HG03439 (cell line): ENCODE results near the gene PHC2.
A peak's percentile ranks its signal among the peaks of the same experiment; 100 is the strongest.

ENCODE experiments used
- ATAC-seq: cut with Tn5 transposase; IDR thresholded peaks from one replicate; pipeline ENCODE4 v1.9.1; 2021; ENCODE audit warnings: mild to moderate bottlenecking, moderate library complexity; ENCODE audit not compliant: unreplicated experiment

The PHC2 gene

DNA sequence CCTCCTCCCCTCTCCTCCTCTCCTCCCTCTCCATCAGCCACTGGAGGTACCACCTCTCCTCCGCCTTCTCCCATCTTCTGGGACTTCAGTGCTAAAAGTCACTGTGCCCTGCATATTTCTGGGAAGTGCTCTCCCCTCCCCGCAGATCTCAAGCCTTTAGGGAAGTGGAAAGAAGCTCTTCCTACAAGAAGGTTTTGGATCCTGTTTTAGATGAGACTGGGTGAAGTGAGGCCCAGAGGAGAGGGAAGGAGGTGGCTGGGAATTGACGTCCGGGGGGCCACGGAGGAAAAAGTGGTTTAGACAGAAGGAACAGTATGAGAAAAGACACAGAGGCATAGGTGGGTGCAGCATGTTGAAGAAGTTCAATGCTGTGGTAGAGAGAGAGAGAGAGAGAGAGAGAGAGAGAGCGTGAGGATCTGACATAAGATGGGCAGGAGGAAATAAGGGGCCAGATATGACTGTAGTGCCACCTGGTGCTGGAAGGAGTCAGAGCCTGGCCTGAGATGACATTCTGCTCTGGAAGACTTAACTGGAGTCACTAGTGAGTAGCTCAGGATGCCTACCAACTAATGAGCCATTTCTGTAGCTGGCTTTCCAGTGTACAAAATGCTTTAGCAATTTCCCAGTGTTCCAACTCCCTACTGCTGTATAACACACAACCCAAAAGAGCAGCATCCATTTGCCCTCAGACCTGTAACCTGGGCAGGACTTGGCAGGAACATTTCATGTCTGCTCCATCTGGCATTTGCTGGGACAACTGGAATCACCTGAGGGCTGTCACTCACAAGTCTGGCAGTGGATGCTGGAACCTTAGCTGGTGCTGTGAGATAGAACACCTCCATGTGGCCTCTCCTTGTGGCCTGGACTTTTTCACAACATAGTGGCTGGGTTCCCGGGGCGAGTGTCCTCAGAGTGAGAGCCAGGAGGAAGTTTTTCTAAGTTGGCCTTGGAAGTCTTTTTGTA, 24.9 kb upstream of the PHC2 start:
- ATAC-seq: no peak

DNA sequence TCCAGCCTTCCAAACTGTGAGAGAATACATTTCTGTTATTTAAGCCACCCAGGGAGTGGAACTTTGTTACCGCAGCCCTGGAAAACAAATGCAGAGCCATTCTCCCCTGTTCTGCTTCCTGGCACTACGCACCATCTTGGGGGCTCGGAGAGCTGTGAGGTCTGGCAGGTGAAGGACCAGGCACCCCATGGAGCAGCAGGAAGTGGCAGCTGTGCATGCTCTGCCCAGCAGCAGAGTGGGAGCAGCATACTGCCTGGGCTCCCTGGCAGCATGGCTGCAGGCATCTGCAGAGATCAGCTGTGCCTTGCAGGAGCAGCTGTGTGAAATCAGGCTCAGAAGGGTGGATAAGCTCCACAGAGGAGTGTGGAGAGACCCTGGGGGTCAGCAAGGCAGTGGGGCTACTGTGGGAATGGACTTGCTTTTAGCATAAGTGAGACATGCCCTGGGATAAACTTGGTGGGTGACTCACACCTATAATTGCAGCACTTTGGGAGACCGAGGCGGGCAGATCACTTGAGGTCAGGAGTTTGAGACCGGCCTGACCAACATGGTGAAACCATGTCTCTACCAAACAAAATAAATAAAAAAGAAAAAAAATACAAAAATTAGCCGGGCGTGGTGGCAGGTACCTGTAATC, 23.9 kb upstream of the PHC2 start:
- no peak for ATAC-seq

DNA sequence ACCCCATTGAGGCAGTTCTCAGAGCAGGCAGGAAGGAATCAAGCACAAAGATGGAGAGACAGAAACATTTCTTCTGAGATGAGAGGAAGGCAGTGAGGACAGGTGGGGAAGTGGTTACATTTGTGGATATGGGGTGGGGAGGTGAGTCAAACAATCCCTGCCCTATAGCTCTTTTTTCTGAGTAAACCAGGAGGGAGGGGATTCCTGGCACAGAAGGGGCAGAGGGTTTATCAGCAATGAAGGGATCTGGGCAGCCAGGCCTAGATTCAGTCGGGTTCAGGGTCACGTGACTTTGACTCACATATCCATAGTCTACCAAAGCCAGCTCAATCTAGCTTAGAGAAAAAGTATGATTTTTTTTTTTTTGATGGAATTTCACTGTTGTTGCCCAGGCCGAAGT, 15.7 kb upstream of the PHC2 start:
- no peak for ATAC-seq

DNA sequence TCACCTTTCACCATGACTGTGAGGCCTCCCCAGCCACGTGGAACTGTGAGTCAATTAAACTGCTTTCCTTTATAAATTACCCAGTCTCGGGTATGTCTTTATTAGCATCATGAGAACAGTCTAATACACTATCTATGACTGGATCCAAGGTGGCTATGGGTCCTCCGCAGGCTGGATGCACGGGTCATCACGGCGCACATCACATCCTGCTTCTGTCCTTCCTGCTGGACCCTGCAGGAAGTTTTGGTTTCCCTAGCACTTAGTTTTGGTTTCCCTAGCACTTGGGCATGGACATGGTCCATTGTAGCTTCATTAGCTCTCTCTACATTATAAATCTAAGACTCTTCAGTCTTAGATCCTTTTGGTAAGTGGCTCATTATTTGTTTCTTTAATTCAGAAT, 14.2 kb upstream of the PHC2 start:
- ATAC-seq: no peak

DNA sequence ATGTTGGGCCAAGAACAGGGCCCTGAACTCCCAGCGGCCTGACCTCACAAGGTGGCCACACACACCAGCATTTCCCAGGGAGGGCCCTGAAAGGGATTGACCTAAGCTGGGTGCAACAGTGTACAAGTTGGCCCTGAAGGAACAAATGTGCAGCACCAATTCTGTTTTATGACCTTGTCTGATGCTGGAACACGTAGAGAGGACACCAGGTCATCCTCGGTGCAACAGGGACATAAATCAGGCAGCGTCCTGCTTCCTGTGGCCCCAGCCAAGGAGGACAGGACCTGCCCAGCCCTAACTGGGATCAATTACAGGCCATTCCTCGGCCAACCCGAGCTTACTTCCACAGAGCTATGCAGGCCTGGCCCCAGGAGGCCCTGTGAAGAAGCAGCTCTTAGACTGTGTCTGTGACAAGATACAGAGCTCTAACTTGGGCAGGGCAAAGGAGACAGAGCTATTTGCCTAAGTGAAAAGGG, 12.8 kb upstream of the PHC2 start:
- no peak for ATAC-seq

DNA sequence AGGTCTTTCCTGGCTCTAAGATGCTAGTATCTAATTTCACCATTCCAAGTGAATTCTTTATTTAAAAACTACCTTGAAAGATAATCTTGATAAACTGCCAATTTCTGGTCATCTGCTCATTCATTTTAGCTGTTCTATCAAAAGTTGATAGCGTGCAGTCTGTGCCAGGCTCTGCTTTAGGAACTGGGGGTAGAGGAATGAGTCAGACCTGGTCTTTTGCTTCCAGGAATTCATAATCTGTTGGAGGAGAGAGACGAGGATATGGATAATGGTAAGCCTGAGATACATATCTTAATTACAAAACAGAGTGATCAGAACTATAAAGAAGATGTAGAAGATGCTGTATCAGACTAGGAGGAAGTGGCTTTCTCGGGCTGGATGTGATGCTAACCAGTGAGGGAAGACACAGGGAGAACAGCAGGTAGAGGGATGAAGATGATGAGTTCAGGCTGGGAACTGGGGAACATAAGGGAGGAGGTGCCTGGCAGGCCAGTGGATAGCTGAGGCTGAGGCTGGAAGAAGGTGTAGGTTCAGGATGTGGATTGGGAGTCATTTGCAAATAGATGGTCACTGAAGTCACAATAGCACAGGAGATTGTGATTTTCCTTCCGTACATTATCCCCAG, 12.3 kb upstream of the PHC2 start:
- no peak for ATAC-seq

DNA sequence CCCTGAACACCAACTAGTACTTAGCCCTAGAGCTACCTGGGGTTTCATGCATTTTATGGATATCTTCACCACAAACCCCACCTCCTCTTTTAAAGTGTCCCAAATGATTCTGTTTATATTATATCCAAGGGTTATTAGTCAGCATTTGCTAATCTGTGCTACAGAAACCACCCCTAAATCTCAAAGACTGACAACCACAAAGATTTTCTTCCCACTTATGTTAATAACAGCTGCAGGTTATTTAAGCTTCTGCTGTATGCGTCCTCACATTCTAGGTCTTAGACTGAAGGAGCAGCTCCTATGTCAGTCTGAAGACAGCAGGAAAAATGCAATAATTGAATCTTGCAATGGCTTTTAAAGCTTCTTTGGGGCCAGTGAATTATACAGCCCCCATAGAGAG, 11.2 kb upstream of the PHC2 start:
- no peak for ATAC-seq

DNA sequence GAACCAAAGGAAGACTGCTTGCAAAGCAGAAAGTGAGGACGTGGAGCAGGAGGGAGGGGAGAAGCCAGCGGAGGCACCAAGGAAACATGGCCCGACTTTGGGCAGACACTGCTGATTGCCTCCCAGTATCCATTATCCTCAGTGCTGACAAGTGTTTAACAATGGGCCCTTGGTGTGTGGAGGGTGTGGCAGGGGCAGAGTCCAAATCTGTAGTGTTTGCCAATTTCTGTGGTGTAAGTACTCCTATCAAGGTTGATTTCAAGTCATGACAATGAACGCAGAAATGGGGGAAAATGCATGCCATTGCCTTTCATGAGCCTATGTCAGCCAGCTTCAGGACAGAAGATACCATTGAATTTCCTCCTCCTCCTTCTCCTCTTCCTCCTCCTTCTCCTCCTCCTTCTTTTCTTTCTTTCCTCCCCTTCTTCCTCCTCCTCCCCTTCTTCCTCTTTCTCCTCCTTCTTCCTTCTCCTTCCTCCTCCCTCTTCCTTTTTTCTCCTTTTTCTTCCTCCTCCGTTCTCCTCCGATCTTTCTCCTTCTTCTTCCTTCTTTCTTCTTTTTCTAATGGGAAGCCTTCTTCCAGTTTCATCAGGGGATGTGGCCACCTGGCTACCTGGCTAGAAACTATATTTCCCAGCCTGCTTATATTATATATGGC, 10.3 kb upstream of the PHC2 start:
- no peak for ATAC-seq

DNA sequence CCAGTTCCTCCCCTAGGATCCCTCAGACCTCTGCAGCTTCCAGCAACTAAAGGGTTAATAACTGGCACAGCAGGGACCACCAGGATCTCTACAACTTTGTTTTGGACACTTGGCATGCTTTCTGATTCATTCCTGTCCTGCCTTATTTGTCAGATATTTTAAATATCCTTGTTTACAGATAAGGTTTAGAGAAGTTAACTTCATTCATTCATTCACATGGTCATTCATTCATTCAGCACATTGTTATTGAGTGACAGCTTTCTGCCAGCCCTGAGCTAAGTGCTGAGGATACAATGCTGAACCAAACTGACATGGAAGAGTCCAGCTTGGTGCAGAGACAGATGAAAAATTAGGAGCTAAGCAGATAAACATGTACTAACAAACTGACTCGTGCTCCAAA, 8.8 kb upstream of the PHC2 start:
- no peak for ATAC-seq

DNA sequence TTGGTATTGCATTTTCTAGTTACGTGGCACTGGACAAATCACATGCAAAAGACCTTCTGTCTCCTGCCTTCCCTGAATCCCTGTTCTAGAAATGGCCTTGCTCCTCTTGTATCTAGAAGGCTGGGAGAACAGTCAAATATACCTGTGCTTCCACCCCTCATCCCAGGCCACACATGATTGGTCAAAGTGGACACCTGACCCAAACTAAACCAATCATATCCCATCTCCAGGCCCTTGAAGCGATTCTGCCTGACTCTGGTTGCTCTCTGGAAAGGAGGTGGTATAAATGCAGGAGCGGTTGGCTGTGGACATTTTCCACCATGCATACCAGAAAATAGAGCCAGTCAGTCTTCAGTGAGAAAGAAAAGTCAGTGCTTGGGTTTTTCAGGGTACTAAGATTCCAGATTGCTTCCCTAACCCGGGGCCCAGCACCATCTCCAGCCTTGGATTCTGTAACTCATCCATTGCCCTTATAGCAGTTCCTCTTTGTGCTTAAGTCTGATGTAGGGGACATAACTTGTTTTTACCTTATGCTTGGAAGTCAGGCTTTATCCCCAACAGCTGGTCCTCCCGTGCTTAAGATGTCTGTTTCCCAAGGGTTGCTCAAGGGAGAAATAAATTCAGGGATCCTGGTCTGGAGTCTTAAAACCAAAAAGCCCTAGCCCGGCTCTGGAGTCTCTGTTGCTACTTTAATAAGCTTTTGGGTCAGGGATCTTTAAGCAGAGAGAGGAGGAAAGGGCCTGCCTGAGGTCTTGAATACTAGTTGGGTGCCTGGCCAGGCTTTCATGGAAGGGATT, 7.7 kb upstream of the PHC2 start:
- no peak for ATAC-seq

DNA sequence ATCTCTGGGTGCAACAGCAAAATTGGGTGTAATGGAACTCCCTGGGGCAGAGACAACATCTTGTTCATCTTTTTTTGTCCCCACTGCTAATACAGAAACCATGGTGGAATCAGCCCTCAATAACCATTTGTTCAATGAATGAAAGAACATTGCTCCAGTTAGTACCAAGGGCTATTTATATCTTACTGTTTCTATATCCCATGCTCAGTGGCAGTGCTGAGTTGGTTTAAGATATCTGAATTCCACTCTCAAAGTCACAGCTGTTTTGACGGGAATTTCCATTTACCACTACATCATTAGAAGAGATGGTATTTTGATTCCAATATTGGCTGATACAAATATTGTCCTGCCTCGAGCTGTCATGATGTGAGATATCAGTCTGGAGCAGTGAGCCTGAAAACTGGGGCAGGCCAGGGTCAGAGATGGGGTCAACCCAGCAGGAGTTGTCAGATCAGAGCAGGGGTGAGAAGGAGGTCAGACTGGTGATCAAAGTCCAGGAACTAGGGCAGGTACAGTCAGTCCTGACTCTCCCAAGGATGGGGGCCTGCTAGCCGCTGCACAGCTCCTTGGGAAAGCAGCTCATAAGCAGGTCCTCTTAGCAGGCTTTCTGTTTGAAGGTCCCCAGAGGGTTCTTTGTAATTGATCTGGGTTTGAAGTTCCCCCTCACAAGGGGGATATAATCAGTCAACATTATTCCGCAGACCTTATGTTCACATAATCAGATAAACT, 5.8 kb upstream of the PHC2 start:
- no peak for ATAC-seq

DNA sequence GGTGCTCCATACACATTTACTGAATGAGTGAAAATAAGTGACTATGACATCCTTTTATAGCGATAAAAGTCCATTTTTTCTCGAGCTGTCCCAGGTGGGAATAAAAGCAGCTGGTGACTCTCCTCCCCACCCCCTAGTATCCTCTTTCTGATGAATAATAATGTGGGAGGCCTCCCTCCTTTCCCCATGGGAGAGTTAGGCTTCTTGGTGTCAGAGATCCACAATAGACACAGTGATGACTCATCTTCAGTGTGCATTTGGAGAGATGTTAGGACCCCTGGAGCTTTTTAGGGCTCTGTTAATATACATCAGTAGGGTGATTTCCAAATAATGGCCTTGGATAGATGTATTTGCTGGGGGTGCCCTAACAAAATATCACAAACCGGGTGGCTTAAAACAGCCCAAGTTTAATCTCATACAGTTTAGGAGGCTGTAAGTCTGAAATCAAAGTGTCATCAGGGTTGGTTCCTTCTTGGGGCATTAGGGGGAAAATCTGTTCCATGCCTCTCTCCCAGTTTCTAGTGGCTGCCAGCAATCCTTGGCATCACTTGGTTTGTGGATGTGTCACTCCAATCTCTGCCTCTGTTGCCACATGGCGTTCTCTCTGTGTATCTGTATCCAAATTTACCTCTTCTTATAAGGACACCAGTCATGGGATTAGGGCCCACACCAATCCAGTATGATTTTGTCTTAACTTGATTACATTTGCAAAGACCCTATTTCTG, 4.4 kb upstream of the PHC2 start:
- ATAC-seq: no peak

DNA sequence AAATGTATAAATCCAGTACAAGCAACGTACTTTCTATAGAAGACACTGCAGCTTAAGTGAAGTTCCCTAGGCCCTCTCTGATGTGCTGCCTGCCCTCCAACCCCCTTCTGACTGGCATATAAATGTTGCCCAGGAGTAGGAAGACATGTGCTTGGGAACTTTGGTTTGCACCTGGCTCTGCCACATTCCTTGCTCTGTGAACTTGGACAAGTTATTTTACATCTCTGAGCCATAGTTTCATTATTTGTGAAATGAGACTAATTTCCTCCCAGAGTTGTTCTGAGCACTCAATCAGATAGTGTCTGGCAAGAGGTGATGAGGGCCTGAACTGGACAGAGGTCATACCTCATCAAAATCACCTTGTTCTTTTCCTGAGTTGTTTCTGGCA, 3.5 kb upstream of the PHC2 start:
- no peak for ATAC-seq

DNA sequence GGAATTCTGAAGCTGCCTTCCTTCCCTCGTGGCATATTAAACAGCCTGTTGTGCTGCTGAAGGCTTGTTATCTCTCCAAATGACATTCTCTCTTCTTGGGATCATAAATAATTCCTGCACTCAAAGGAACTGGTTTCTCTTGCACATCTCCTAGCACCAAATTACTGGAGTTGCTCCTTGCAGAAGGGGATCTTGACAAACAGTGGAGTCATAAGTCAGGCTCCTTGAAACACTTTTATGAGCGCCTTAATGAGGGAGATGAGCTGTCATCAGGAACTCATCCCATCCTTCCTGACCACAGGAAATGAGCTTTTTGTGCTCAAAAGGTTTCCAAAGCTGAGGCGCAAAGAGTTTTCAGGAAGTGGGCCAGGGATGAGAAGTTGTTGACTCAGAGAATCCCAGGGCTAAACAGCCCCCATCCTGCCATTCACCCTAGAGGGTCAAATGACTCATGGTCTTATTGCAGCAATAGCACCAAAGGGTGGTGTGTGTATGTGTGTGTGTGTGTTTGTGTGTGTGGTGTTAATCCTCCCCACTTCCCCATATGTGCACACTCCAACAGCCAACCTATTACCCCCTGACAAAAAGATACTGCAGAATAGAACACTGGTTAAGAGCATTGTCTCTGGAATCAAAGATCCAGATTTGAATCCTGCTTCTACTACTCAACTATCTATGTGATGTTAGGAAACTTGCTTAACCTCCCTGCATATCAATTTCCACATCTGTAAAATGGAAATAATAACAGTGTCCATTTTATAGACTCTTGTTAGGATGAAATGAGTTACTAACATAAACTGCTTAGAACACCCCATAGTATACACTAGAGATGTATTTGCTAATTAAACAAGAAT, 2.8 kb upstream of the PHC2 start:
- no peak for ATAC-seq

DNA sequence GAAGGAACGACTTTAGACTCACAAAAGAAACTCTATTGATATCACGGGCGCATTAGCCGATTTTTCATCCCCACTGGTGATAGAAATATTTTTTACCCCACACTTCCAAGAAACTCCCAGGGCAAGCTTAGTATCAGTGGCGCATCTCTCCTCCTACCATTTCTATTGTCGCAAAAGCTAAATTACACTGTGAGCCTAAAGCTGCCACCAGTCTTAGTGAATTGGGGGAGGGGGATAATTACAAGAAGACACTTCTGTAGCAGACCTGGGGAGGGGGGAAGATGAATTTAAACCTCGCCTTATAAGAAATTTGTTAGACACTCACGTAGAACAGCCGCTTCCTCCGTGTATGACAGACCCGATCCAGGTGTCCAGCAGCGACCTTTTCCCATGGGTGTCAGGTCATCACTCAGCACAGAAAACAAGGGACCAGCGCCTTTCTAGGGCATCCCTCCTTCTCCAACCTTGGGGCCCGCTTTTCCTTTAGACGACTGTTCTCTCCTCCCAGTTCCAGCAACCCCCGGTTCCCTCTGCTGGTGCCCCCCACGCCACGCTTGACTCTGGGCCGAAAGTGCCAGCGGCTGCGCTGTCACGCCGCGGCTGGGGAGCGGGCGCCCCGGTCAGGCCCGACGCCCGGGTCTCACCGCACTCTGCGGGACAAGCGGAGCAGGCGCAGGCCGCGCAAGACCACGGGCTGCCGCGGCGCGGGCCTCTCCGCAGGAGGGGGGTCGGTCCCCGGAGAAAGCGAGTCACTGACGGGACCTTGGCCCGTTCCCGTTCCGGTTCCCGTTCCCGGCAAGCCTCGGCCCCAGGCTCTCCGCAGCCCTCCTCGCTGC, 821 bp downstream of the PHC2 start:
- peak; percentile 11 for ATAC-seq

DNA sequence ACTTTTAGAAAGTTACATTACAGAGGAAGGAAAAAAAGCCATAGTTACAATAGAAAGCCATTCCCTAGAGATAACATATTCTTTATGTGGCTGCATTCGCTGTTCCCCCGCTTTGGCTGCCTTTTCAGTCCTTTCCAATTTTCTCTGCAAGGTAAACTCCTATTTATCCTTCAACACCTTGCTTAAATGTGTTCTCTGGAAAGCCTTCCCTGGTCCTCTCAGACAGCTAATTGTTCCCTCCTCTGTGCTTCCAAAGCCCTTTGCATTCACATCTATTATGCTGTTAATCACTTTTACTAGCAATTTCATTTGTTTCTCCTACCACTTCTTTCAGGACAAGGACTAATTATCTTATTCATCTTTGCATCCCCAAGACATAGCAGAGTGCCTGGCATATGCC, 1.6 kb downstream of the PHC2 start:
- ATAC-seq: no peak

DNA sequence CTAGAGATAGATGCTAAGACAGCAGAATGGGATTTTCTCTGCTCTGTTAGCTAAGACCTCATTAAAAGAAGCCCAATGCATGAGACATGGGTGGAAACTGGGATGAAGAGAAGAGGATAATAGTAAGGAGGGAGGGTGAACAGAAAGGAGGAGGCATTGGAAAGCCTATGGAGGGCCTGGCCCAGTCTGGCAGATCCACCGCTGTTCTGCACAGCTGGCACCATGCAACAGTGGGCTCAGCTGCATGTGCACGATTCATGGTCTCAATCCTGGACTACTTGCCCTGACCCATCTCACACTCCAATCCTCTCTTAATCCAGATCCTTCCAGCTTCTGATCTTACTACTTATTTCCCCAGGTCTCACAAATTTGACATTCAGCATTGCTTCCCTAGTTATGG, 2.2 kb downstream of the PHC2 start:
- ATAC-seq: no peak
